ENCODE measurements around the gene ZNF408. TPM values are rescaled to one million over a fixed set of nuclear protein-coding genes. Genes with fewer than 3 reads are reported as not detected.

Gene ZNF408
- polyA plus RNA-seq, 1 of the 3 experiments (the other 2 are of a cell fraction) = 7.1 TPM

DNA sequence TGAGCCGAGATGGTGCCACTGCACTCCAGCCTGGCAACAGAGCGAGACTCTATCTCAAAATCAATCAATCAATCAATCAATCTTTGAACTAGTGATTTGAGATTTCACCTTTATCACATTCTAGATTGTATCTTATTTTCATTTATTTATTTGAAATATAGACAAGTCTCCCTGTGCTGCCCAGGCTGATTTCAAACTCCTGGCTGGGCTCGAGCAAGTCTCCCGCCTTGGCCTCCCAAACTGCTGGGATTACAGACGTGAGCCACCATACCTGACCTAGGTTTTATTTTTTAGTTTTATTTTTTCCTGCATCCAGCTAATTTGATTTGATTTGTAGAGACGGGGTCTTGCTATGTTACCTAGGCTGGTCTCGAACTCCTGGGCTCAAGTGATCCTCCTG lies 35.3 kb downstream of the ZNF408 start (continued):
- TF ChIP-seq, protein P1, sequence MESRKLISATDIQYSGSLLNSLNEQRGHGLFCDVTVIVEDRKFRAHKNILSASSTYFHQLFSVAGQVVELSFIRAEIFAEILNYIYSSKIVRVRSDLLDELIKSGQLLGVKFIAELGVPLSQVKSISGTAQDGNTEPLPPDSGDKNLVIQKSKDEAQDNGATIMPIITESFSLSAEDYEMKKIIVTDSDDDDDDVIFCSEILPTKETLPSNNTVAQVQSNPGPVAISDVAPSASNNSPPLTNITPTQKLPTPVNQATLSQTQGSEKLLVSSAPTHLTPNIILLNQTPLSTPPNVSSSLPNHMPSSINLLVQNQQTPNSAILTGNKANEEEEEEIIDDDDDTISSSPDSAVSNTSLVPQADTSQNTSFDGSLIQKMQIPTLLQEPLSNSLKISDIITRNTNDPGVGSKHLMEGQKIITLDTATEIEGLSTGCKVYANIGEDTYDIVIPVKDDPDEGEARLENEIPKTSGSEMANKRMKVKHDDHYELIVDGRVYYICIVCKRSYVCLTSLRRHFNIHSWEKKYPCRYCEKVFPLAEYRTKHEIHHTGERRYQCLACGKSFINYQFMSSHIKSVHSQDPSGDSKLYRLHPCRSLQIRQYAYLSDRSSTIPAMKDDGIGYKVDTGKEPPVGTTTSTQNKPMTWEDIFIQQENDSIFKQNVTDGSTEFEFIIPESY (IDR thresholded peaks at IDR 0.05; ENCODE audit: borderline replicate concordance, low read depth) = no peak
- TF ChIP-seq TCF12 (IDR thresholded peaks at IDR 0.05) (no peak), TAF1 (IDR thresholded peaks at IDR 0.05; ENCODE audit: borderline replicate concordance, low read depth, low read length) (no peak), CHD2 (IDR thresholded peaks at IDR 0.05; ENCODE audit: low read length, partially characterized antibody) (no peak), NRF1 (IDR thresholded peaks at IDR 0.05; ENCODE audit: low read depth, low read length) (no peak), SMC3 (IDR thresholded peaks at IDR 0.05; ENCODE audit: low read depth, low read length) (no peak), JUND (IDR thresholded peaks at IDR 0.05) (no peak), GATA2 (CRISPR knock-in tag; IDR thresholded peaks at IDR 0.05) (no peak)

DNA sequence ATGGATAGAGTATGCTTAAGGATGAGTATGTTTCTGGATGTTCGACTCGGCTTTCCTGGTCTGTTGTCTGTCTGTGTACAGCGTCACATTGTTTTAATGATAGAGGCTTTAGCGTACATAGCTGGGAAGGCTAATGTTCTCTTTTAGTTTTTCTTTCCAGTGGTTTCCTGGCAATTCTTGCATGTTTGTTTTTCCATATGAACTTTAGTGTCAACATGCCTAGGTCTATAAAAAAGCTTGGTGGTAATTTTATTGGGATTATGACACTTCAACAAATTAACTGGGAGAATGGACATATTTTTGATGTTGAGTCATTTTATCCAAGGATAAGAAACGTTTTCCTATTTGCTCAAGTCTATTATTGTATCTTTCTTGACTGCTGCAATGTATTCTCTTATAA lies 35.8 kb downstream of the ZNF408 start:
- Histone ChIP-seq H3K4me2 (no peak overlapping the region), H3K36me3 (replicated peaks in 1 of 2; ENCODE audit: control insufficient read depth in 1 of 2, insufficient read depth in 2 of 2, low read length in 1 of 2) (peaks cover 4 to 10% of the 10 kb centered on the region in 2 experiments), H3K9me2 (no peaks in the 10 kb centered on the region), H3K9ac (no peak overlapping the region), H3K27ac (ENCODE audit: low read depth in 2 of 2, low read length in 1 of 2) (no peak overlapping the region), H3K79me2 (ENCODE audit: insufficient read depth) (no peaks in the 10 kb centered on the region), H3F3A (replicated peaks; ENCODE audit: insufficient read depth) (peaks cover 9% of the 10 kb centered on the region), H3K27me3 (ENCODE audit: insufficient read depth) (no peaks in the 10 kb centered on the region), H3K4me3 (ENCODE audit: low read depth in 2 of 2, low read length in 1 of 2) (no peak overlapping the region), H3K9me3 (no peaks in the 10 kb centered on the region), H2AFZ (ENCODE audit: low read depth) (no peak overlapping the region), H4K20me1 (ENCODE audit: insufficient read depth) (no peaks in the 10 kb centered on the region), H3K4me1 (ENCODE audit: control insufficient read depth in 1 of 2, insufficient read depth in 2 of 2, low read depth in 1 of 2, low read length in 1 of 2) (no peaks in the 10 kb centered on the region)
- POLR2A ChIA-PET = no interaction called here
- WGBS (ENCODE audit: low lambda C conversion rate) = 50% methylated on average over 5 of the region's 5 CpGs
- no peak for DNase-seq
- TF ChIP-seq TAF1 (IDR thresholded peaks at IDR 0.05; ENCODE audit: borderline replicate concordance, low read depth, low read length) (no peak), CHD2 (IDR thresholded peaks at IDR 0.05; ENCODE audit: low read length, partially characterized antibody) (no peak)
- CTCF ChIA-PET = interaction anchor here (0.6 to 1.2 kb wide), 2 partner anchors 12 to 198 kb away, joined by 3 read pairs; no protein-coding TSS in a partner anchor

DNA sequence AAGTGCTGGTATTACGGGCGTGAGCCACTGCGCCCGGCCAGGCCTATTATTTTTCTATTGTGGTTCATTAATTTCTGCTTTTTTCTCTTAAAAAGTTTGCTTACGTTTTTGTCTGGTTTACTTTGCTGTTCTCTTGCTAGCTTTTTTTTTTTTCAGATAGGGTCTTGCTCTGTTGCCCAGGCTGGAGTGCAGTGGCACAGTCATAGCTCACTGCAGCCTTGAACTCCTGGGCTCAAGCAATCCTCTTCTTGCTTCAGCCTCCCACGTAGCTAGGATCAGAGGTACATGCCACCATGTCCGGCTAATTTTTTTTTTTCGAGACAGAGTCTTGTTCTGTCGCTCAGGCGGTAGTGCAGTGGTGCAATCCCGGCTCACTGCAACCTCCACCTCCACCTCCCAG lies 36.9 kb downstream of the ZNF408 start:
- no peak overlapping the region for H2AFZ ChIP-seq (ENCODE audit: low read depth)
- H3K9me2 ChIP-seq = no peaks in the 10 kb centered on the region
- no peak overlapping the region for H3K9ac ChIP-seq
- CTCF ChIA-PET = no interaction called here
- H3K36me3 ChIP-seq (replicated peaks in 1 of 2; ENCODE audit: control insufficient read depth in 1 of 2, insufficient read depth in 2 of 2, low read length in 1 of 2) = peaks cover 7 to 13% of the 10 kb centered on the region in 2 experiments
- DNase-seq = no peak
- H3K9me3 ChIP-seq = no peaks in the 10 kb centered on the region
- H3F3A ChIP-seq (replicated peaks; ENCODE audit: insufficient read depth) = peaks cover 9% of the 10 kb centered on the region
- TF ChIP-seq, protein P2, sequence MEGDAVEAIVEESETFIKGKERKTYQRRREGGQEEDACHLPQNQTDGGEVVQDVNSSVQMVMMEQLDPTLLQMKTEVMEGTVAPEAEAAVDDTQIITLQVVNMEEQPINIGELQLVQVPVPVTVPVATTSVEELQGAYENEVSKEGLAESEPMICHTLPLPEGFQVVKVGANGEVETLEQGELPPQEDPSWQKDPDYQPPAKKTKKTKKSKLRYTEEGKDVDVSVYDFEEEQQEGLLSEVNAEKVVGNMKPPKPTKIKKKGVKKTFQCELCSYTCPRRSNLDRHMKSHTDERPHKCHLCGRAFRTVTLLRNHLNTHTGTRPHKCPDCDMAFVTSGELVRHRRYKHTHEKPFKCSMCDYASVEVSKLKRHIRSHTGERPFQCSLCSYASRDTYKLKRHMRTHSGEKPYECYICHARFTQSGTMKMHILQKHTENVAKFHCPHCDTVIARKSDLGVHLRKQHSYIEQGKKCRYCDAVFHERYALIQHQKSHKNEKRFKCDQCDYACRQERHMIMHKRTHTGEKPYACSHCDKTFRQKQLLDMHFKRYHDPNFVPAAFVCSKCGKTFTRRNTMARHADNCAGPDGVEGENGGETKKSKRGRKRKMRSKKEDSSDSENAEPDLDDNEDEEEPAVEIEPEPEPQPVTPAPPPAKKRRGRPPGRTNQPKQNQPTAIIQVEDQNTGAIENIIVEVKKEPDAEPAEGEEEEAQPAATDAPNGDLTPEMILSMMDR (IDR thresholded peaks at IDR 0.05) = no peak
- no peak for TF ChIP-seq EP300 (IDR thresholded peaks at IDR 0.05; ENCODE audit: borderline replicate concordance in 1 of 2, low read depth in 1 of 2, low read length in 1 of 2)
- TF ChIP-seq RAD21 (IDR thresholded peaks at IDR 0.05; ENCODE audit: low read length) = no peak
- TF ChIP-seq TAF1 (IDR thresholded peaks at IDR 0.05; ENCODE audit: borderline replicate concordance, low read depth, low read length) = no peak
- TF ChIP-seq JUND (IDR thresholded peaks at IDR 0.05) = no peak
- TF ChIP-seq NFIC (IDR thresholded peaks at IDR 0.05; ENCODE audit: borderline replicate concordance) = no peak
- TF ChIP-seq EZH2phosphoT487 (IDR thresholded peaks at IDR 0.05; ENCODE audit: borderline replicate concordance, low read depth) = no peak
- TF ChIP-seq MXI1 (IDR thresholded peaks at IDR 0.05; ENCODE audit: low read depth, low read length) = no peak
- no peak for TF ChIP-seq RCOR1 (IDR thresholded peaks at IDR 0.05; ENCODE audit: low read length)
- TF ChIP-seq RFX5 (IDR thresholded peaks at IDR 0.05; ENCODE audit: low read length) = no peak
- TF ChIP-seq MEF2A (IDR thresholded peaks at IDR 0.05; ENCODE audit: borderline replicate concordance, low read depth) = no peak
- no peak for TF ChIP-seq FOXJ3 (CRISPR knock-in tag; IDR thresholded peaks at IDR 0.05)
- TF ChIP-seq POLR2AphosphoS5 (IDR thresholded peaks at IDR 0.05; ENCODE audit: low read depth, low read length) = no peak
- TF ChIP-seq, protein P1 (IDR thresholded peaks at IDR 0.05; ENCODE audit: borderline replicate concordance, low read depth) = no peak
- TF ChIP-seq TEAD4 (IDR thresholded peaks at IDR 0.05; ENCODE audit: borderline replicate concordance, insufficient read depth) = no peak
- no peak for TF ChIP-seq CHD2 (IDR thresholded peaks at IDR 0.05; ENCODE audit: low read length, partially characterized antibody)
- WGBS (ENCODE audit: low lambda C conversion rate) = 77% methylated on average over 10 of the region's 11 CpGs
- no peaks in the 10 kb centered on the region for H4K20me1 ChIP-seq (ENCODE audit: insufficient read depth)
- H3K27me3 ChIP-seq (ENCODE audit: insufficient read depth) = no peaks in the 10 kb centered on the region
- no peak overlapping the region for H3K4me2 ChIP-seq
- H3K4me3 ChIP-seq (ENCODE audit: low read depth in 2 of 2, low read length in 1 of 2) = no peak overlapping the region
- H3K79me2 ChIP-seq (ENCODE audit: insufficient read depth) = no peaks in the 10 kb centered on the region
- no peaks in the 10 kb centered on the region for H3K4me1 ChIP-seq (ENCODE audit: control insufficient read depth in 1 of 2, insufficient read depth in 2 of 2, low read depth in 1 of 2, low read length in 1 of 2)
- POLR2A ChIA-PET = no interaction called here
- no peak overlapping the region for H3K27ac ChIP-seq (ENCODE audit: low read depth in 2 of 2, low read length in 1 of 2)
